Islet of Langerhans (tissue), 1 donor: Measurements from ENCODE around the gene ASIC3.
"Not testable (repeated sequence)": the region's sequence is repeated elsewhere in the genome, so short reads cannot be mapped to it uniquely, and the experiment has no call there.

Experiments
- FAIRE-seq: peaks from one replicate; lab custom pipeline; 2011; peaks lifted over from hg19 to GRCh38; lab: Jason Lieb, UNC

The ASIC3 gene

DNA sequence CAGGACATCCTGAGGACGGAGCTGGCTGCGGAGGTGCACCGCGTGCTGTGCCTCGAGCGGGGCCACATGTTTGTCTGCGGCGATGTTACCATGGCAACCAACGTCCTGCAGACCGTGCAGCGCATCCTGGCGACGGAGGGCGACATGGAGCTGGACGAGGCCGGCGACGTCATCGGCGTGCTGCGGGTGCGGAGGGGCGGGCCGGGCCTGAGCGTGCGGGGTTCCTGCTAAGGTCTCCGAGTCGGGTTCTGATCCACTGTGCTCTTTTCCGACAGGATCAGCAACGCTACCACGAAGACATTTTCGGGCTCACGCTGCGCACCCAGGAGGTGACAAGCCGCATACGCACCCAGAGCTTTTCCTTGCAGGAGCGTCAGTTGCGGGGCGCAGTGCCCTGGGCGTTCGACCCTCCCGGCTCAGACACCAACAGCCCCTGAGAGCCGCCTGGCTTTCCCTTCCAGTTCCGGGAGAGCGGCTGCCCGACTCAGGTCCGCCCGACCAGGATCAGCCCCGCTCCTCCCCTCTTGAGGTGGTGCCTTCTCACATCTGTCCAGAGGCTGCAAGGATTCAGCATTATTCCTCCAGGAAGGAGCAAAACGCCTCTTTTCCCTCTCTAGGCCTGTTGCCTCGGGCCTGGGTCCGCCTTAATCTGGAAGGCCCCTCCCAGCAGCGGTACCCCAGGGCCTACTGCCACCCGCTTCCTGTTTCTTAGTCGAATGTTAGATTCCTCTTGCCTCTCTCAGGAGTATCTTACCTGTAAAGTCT lies 34.4 kb upstream of the ASIC3 start:
- no peak for FAIRE-seq

DNA sequence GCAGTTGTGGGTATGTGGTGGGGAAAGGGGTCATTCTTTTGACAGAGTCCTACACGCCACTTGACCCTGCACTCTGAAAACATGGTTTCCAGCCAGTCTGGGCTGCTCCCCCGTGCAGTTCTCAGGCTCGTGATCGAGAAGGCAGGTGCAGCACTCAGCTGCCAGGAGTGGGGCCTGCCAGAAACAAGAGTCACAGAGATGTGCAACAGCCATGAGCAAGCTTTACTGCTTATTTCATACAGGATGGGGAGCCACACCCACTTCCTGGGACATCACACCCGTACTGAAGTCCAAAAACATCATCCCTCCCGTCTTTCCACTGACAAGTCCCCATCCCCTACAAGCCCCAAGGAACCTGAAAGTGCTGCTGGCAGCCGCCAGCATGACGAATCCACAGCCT lies 33.4 kb upstream of the ASIC3 start:
- FAIRE-seq, result no peak

- no peak for FAIRE-seq
Observed at GRCh38 chr7:151015967-151016366, 32.4 kb upstream of the ASIC3 start.

- FAIRE-seq, result no peak
Observed at GRCh38 chr7:151016505-151016904, 31.8 kb upstream of the ASIC3 start.

- FAIRE-seq, result no peak
Observed at GRCh38 chr7:151016942-151017341, 31.4 kb upstream of the ASIC3 start.

- no peak for FAIRE-seq
Observed at GRCh38 chr7:151017370-151017952, 30.9 kb upstream of the ASIC3 start.

DNA sequence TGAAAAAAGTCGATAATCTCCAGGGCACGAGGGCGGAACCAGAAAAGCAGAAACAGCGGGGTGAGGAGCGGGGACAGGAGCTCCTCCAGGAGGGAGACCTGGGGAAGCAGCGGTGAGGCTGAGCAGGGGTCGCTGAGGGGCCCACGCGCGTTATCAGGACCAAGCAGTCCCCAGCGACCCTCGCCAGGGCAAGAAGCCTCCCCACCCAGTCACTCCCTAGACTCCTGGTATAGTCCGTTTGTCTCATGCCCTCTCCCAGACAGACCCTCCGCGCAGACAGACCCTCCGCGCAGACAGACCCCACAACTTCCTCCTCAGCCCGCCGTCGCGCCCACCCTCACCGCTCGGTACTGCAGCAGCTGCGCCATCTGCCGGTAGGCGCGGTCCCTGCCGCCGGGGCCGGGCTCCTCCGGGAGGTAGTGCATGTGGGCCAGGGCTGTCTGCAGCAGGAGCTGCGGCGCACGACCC lies 30.3 kb upstream of the ASIC3 start:
- FAIRE-seq, result no peak

DNA sequence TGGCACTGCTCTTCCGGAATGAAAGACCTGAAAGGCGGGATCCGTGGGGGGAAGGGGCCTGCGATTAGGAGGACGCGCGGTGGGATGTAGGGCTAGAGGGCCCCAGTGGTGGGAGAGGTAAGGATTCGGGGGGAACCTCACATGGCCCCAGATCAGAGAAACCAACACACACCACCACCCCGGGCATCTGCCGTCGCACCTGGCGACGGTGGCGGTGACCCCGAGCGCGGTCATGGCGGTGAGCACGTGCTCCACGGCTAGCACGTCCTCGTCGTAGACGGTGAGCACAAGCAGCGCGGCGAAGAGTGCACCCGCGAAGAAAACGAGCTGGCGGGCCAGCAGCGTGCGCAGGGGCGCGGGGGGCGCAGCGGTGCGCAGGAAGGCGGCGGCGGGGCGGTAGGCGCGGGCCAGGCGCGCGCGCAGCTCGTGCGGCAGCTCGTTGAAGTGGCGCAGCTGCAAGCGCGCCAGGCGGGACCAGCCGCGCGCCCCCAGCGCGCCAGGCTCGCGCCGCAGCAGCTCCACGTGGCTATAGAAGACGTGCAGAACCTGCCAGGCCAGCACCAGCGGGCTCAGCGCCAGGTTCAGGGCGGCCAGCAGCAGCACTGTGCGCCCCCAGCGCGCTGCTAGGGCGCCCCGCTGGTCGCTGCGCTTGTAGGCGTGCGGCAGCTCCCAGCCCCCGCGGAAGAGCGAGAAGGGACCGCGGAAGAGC lies 29.8 kb upstream of the ASIC3 start:
- no peak for FAIRE-seq

DNA sequence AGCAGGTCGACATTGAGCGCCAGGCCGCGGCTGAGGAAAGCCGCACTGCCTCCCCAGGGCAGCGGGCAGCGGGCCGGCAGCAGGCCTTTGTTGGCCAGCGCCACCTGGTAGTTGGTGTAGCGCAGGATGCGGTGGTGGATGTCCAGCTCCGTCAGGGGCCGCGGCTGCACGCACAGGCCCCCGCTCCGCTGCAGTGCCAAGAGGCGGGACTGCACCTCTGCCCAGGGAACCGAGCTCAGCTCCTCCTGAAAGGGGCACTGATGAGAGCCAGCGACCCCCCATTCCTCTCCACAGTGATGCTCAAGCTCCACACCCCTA lies 29.2 kb upstream of the ASIC3 start:
- no peak for FAIRE-seq

DNA sequence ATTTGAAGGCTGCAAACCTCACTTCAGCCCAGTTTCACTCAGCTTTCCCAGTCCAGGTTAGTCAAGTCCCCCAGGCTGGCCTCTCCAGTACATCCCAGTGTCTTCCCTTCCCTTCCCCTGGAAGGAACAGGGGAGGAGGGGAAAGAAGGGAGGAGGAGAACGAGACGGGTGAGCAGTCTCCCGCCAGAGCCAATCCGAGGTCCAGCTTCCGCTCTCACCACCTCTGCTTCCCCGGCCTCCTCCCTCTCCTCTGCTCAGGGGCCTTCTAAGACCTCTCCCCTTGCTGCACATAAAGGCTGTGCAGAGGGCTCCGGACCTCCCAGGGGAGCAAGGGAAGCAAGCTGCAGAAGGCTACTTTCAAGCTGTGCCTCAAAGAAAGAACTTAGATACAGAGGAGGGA lies 28.1 kb upstream of the ASIC3 start:
- FAIRE-seq, result no peak

DNA sequence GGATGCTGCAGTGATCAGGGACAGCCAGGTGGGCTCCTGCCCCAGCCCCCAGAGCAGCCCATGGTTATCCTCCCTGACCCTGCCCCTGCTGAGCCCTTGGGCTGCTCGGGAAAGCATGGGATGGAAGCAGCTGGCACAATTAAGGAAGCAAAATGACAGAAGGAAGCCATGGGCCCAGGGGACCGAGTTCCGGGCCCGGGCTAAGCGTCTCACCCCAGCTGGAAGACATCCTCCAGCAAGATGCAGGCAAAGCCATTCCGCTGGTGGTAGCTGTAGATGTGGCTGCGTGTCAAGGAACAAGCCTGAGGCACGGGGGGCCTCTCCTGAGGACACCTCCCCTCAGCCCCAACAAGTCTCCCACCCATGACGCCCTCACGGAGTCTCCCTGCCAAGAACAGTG lies 25.1 kb upstream of the ASIC3 start:
- FAIRE-seq, result no peak

- FAIRE-seq, result no peak
Observed at GRCh38 chr7:151024435-151025056, 23.8 kb upstream of the ASIC3 start, which contains the start of gene ATG9B. TSS of gene ATG9B (minus strand) at chr7:151024494. CDS start at chr7:151024423, 71 bp downstream.

DNA sequence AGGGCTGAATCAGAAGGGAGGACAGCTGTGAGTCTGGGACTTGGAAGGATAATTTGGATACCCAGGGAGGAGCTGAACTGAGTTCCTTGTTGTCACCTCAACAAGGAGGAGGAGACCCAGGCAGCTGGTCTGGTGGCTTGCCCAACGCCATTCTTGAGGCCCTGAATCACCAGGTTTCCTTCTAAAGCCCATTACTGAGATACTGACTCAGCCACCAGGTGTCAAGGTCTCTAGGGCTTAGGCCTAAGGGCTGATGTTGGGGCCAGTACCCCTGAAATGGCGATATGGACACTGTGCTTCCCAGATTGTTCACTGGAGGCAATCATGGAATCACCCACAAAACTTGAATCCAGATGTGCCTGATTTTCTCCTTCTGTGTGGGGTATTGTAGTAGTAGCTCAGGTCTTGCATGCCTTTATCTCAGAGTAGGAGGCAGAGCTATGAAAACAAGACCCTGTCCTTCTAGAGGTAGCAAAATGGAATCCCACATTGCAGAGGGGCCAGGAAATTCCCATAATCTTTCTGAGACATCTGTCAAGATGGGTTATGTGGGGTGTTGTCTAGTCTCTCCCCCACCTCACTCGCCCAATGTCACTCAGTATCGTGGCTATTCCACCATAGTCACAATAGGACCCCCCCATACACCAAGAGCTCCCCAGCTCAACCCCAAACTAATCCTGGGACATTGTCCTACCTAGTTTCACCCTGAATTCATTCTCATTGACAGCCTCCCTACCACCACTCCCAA lies 22.2 kb upstream of the ASIC3 start:
- FAIRE-seq, result no peak

DNA sequence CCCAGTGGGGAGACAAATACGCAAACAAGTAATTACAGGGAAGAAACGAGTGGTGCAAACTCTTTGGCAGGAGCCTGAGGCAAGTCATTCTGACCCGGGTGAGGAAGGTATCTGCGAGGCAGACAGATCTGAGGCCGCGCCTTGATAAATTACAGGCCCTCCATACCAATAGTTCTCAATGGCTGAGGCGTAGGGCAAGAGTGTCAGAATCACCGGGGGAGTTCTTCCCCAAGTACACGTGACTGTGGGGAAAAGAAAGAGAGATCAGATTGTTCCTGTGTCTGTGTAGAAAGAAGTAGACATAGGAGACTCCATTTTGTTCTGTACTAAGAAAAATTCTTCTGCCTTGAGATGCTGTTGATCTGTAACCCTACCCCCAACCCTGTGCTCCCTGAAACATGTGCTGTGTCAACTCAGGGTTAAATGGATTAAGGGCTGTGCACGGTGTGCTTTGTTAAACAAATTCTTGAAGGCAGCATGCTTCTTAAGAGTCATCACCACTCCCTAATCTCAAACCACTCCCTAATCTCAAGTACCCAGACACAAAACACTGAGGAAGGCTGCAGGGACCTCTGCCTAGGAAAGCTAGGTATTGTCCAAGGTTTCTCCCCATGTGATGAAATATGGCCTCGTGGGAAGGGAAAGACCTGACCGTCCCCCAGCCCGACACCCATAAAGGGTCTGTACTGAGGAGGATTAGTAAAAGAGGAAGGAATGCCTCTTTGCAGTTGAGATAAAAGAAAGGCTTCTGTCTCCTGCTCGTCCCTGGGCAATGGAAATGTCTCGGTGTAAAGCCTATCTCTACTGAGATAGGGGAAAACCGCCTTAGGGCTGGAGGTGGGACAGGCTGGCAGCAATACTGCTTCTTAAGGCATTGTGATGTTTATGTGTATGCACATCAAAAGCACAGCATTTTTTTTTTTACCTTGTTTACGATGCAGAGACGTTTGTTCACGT lies 21.3 kb upstream of the ASIC3 start:
- not testable (repeated sequence) for FAIRE-seq

- not testable (repeated sequence) for FAIRE-seq
Observed at GRCh38 chr7:151027728-151028130, 20.6 kb upstream of the ASIC3 start.

- FAIRE-seq, result no peak
Observed at GRCh38 chr7:151028131-151028947, 20.0 kb upstream of the ASIC3 start, which contains the start of gene ABCB8. TSS of gene ABCB8 (plus strand) at chr7:151028450. CDS start at chr7:151028516, 66 bp downstream.

DNA sequence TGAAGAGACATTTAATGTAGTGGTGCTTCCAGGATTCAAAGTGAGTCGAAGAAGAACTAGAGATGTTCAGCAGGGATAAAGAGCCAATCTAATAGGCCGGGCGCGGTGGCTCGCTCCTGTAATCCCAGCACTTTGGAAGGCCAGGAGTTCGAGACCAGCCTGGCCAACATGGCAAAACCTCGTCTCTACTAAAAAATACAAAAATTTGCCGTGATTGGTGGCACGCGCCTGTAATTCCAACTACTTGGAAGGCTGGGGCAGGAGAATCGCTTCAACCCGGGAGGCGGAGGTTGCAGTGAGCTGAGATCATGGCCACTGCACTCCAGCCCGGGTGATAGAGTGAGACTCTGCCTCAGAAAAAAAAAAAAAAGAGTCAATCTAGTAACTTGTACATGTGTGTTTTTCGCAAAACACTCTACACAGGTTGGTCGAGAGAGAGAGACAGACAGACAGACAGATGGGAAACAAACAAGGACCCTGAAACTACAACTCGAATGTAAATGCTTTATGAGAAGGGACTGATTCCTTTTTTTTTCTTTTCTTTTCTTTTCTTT lies 19.3 kb upstream of the ASIC3 start:
- FAIRE-seq, result no peak

DNA sequence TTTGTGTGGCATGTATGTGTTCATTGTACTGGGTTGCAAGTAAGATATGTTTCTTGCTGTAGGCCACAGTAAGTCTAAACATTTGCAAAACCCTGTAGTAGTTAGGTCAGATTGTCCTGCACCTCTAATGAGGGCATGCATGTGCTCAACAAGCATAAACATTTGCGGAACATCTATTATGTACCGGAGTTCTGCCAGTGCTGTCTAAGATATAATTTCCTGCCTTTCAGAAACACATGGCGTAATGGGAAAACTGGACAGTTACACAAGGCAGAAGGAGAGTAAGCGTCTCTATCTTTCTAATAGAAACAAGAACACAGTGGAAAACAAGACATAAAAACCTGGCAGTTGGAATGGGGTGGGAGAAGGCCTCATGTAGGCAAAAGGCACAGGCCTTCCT lies 17.3 kb upstream of the ASIC3 start:
- FAIRE-seq, result no peak

DNA sequence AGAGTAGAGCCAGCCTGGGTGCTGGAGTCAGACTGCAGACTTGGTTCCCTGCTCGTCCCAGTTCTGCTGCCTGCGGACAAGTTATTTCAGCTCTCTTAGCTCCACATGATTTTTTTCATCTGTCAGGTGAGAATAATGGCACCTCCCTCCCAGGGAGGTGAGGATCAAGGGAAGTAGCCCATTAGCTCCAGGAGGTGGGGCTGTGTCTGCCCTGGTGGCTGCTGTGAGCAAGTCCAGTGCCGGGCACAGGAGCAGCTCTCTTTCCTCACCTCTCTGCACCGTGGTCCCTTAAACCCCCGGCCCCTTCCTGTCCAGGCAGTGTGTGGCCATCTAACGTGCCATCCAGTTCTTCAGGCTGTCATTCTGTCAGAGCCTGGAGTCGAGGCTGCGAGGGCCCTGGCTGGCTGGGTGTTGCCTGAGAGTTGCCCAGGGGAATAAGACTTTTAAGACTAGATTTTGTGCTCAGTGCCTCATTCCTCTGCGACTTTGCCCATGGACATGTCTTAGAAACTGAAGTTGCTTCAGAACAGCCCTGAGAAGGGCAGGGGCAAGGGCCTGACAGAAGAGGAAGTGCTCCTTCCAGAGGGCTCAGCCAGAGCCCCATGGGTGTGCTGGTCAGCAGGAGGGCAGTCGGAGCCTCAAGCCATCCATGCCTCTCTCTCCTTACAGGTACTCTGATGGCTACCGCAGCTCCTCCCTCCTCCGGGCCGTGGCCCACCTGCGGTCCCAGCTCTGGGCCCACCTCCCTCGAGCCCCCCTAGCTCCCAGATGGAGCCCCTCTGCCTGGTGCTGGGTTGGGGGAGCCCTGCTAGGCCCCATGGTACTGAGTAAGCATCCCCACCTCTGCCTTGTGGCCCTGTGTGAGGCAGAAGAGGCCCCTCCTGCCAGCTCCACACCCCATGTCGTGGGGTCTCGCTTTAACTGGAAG lies 15.1 kb upstream of the ASIC3 start:
- no peak for FAIRE-seq
